Fibroblast of the conjunctiva (primary cell): ENCODE data around the gene RALGAPB.
"Not testable (repeated sequence)": the region's sequence is repeated elsewhere in the genome, so short reads cannot be mapped to it uniquely, and the experiment has no call there.

Experiments
- DNase-seq: peaks from one replicate; pipeline ENCODE4 v3.0.0-alpha.2; 2010; ENCODE audit warnings: low read depth

RALGAPB gene

GRCh38 chr20:38584099-38584763 is 111.6 kb downstream of the RALGAPB start:
- DNase-seq, result no peak

GRCh38 chr20:38585404-38586180 is 112.9 kb downstream of the RALGAPB start:
- no peak for DNase-seq

- no peak for DNase-seq
Observed at GRCh38 chr20:38586181-38586525, 113.5 kb downstream of the RALGAPB start.

- no peak for DNase-seq
Observed at GRCh38 chr20:38588303-38588702, 115.7 kb downstream of the RALGAPB start.

- no peak for DNase-seq
Observed at GRCh38 chr20:38589351-38589750, 116.7 kb downstream of the RALGAPB start.

GRCh38 chr20:38589967-38590675 is 117.5 kb downstream of the RALGAPB start:
- DNase-seq, result no peak

- no peak for DNase-seq
Observed at GRCh38 chr20:38590676-38591473, 118.2 kb downstream of the RALGAPB start.

GRCh38 chr20:38591474-38592410 is 119.1 kb downstream of the RALGAPB start:
- DNase-seq, result no peak

GRCh38 chr20:38592411-38592790 is 119.8 kb downstream of the RALGAPB start:
- DNase-seq, result not testable (repeated sequence)

GRCh38 chr20:38594281-38594680 is 121.6 kb downstream of the RALGAPB start:
- DNase-seq, result not testable (repeated sequence)

- DNase-seq, result not testable (repeated sequence)
Observed at GRCh38 chr20:38595886-38596285, 123.2 kb downstream of the RALGAPB start.

GRCh38 chr20:38599410-38599882 is 126.8 kb downstream of the RALGAPB start:
- no peak for DNase-seq

GRCh38 chr20:38600057-38600456 is 127.4 kb downstream of the RALGAPB start:
- no peak for DNase-seq

- DNase-seq, result no peak
Observed at GRCh38 chr20:38601216-38602184, 128.9 kb downstream of the RALGAPB start, which contains the start of gene ARHGAP40. ARHGAP40 (plus strand) TSS chr20:38601809.

- DNase-seq, result no peak
Observed at GRCh38 chr20:38602185-38602581, 129.5 kb downstream of the RALGAPB start.

- no peak for DNase-seq
Observed at GRCh38 chr20:38603286-38603685, 130.6 kb downstream of the RALGAPB start.

- no peak for DNase-seq
Observed at GRCh38 chr20:38604873-38605303, 132.2 kb downstream of the RALGAPB start.

GRCh38 chr20:38607351-38607750 is 134.7 kb downstream of the RALGAPB start:
- no peak for DNase-seq

GRCh38 chr20:38608188-38608587 is 135.5 kb downstream of the RALGAPB start:
- no peak for DNase-seq

GRCh38 chr20:38609815-38610214 is 137.2 kb downstream of the RALGAPB start:
- DNase-seq, result no peak
